ENCODE data around the gene RALA.

Gene RALA

DNA sequence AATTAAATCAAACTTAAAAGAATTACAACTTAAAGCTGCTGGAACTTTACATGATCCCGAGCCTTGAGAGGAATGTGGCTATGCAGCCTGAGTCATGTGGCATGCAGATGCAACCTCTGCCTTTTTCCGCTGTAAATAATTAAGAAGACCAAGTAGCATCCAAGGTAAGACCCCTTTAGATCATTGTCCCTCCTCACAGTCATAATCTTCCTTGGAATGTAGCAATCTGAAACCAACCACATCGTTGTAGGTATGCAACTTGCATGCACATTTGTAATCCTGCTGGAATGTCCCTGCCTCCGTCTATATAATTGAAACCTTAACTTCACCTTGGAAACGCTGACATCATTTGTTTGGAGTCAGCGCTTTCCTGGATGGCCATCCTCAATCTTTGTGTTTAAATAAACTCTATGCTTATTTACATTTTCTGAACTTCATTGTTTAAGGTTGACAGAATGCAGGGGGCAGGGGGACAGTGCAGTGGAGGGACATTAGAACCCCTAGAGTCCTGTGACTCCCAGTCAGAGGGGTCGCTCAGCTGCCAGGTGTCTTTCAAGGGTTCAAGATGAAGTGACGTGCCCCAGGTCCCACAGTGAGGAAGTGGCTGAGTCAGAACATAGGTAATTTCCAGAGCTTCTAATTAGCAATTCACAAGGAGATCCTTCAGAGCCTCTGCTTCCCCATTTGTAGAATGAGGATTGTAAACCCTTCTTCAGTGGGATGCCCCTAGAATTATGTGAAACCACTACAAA is 110.7 kb downstream of the RALA start:
- TF ChIP-seq, protein P1, sequence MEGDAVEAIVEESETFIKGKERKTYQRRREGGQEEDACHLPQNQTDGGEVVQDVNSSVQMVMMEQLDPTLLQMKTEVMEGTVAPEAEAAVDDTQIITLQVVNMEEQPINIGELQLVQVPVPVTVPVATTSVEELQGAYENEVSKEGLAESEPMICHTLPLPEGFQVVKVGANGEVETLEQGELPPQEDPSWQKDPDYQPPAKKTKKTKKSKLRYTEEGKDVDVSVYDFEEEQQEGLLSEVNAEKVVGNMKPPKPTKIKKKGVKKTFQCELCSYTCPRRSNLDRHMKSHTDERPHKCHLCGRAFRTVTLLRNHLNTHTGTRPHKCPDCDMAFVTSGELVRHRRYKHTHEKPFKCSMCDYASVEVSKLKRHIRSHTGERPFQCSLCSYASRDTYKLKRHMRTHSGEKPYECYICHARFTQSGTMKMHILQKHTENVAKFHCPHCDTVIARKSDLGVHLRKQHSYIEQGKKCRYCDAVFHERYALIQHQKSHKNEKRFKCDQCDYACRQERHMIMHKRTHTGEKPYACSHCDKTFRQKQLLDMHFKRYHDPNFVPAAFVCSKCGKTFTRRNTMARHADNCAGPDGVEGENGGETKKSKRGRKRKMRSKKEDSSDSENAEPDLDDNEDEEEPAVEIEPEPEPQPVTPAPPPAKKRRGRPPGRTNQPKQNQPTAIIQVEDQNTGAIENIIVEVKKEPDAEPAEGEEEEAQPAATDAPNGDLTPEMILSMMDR (IDR thresholded peaks at IDR 0.05): no peak
- no peak for DNase-seq
- Mint-ChIP-seq H3K4me1 (peaks cover 32% of the 10 kb centered on the region), H3K9me3 (no peaks in the 10 kb centered on the region), H3K27ac (peak overlapping the region; percentile 96), H3K4me3 (peak overlapping the region; percentile 87), H3K27me3 (ENCODE audit: low read depth, poor library complexity) (peaks cover 28% of the 10 kb centered on the region), H3K36me3 (ENCODE audit: low read depth) (peaks cover 11% of the 10 kb centered on the region)

GRCh38 chr7:39734633-39735004 is 111.2 kb downstream of the RALA start:
- peaks cover 28% of the 10 kb centered on the region for H3K27me3 Mint-ChIP-seq (ENCODE audit: low read depth, poor library complexity)
- H3K27ac Mint-ChIP-seq: no peak overlapping the region
- DNase-seq: no peak
- peaks cover 32% of the 10 kb centered on the region for H3K4me1 Mint-ChIP-seq
- H3K4me3 Mint-ChIP-seq: peak overlapping the region; percentile 71
- H3K36me3 Mint-ChIP-seq (ENCODE audit: low read depth): peaks cover 11% of the 10 kb centered on the region
- H3K9me3 Mint-ChIP-seq: no peaks in the 10 kb centered on the region
- TF ChIP-seq, protein P1 (IDR thresholded peaks at IDR 0.05): no peak

GRCh38 chr7:39735903-39736302 is 112.5 kb downstream of the RALA start:
- TF ChIP-seq, protein P1 (IDR thresholded peaks at IDR 0.05): no peak
- DNase-seq: no peak
- Mint-ChIP-seq H3K27me3 (ENCODE audit: low read depth, poor library complexity) (peaks cover 21% of the 10 kb centered on the region), H3K4me3 (peak overlapping the region; percentile 6), H3K27ac (no peak overlapping the region), H3K36me3 (ENCODE audit: low read depth) (peaks cover 11% of the 10 kb centered on the region), H3K4me1 (peaks cover 32% of the 10 kb centered on the region), H3K9me3 (no peaks in the 10 kb centered on the region)

GRCh38 chr7:39741942-39742623 is 118.7 kb downstream of the RALA start:
- peaks cover 22% of the 10 kb centered on the region for H3K4me1 Mint-ChIP-seq
- no peak overlapping the region for H3K4me3 Mint-ChIP-seq
- peak; percentile 46 for DNase-seq
- peaks cover 3% of the 10 kb centered on the region for H3K27me3 Mint-ChIP-seq (ENCODE audit: low read depth, poor library complexity)
- no peaks in the 10 kb centered on the region for H3K9me3 Mint-ChIP-seq
- TF ChIP-seq, protein P1 (IDR thresholded peaks at IDR 0.05): peak; percentile 43
- peaks cover 13% of the 10 kb centered on the region for H3K36me3 Mint-ChIP-seq (ENCODE audit: low read depth)
- no peak overlapping the region for H3K27ac Mint-ChIP-seq

- Mint-ChIP-seq H3K4me1 (peaks cover 22% of the 10 kb centered on the region), H3K27me3 (ENCODE audit: low read depth, poor library complexity) (peaks cover 7% of the 10 kb centered on the region), H3K36me3 (ENCODE audit: low read depth) (peaks cover 7% of the 10 kb centered on the region), H3K9me3 (no peaks in the 10 kb centered on the region), H3K27ac (no peak overlapping the region), H3K4me3 (no peak overlapping the region)
- TF ChIP-seq, protein P1 (IDR thresholded peaks at IDR 0.05): no peak
- no peak for DNase-seq
Measured at GRCh38 chr7:39744620-39745019, 121.2 kb downstream of the RALA start.
